ENCODE measurements around the gene AGPAT2. TPM values are rescaled to one million over a fixed set of nuclear protein-coding genes. Genes with fewer than 3 reads are reported as not detected.

AGPAT2 gene
- total RNA-seq, 1 experiment from 2014 or later: 40.2 TPM

DNA sequence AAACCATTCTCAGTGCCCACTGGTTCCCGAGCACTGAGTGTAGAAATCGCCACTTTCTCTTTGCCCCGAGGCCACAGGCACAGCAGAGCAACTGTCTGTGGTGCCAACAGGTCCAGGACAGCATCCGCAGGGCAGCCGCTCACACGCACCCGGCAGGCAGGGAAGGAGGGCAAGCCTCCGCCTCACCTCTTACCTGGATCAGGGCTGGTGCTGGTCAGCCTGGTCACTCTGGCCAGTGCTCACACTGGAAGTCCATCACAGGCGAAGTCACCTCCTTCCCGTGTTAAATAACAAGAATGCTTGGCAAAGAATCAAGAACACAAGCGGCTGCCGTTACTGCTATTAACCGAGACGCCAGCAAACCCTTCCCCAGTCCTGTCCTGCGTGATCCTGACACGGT is 38.9 kb upstream of the AGPAT2 start (continued):
- TF ChIP-seq ZNF396 (CRISPR knock-in tag; IDR thresholded peaks at IDR 0.05; ENCODE audit: borderline replicate concordance) (no peak), SP1 (CRISPR knock-in tag; conservative IDR thresholded peaks at IDR 0.05) (no peak)

DNA sequence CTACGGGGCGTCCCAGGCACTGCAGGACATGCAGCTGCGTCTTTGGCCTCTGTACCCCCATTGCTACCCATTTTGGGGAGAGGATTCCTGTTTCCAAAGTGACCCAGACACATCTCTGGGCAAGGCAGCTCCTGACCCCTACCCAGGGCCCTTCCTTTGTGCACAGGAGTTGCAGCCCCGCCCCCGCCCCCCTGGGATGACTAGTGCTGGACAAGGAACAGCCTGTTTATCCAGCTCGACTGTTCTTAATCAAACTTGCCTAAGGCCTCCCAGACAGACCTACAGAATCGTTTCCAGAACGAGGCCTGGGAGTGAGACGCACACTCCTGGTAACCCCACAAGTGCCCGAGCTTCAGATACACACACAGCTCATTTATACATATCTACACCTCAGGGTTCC is 38.4 kb upstream of the AGPAT2 start:
- H3K36me3 Mint-ChIP-seq: peaks cover 39% of the 10 kb centered on the region
- ChIA-PET CTCF (interaction anchor here (0.7 kb wide), 1 partner anchor 496 kb away, joined by 5 read pairs; the partner anchor contains the start of gene RNF208), POLR2A (no interaction called here)
- TF ChIP-seq, protein P1, sequence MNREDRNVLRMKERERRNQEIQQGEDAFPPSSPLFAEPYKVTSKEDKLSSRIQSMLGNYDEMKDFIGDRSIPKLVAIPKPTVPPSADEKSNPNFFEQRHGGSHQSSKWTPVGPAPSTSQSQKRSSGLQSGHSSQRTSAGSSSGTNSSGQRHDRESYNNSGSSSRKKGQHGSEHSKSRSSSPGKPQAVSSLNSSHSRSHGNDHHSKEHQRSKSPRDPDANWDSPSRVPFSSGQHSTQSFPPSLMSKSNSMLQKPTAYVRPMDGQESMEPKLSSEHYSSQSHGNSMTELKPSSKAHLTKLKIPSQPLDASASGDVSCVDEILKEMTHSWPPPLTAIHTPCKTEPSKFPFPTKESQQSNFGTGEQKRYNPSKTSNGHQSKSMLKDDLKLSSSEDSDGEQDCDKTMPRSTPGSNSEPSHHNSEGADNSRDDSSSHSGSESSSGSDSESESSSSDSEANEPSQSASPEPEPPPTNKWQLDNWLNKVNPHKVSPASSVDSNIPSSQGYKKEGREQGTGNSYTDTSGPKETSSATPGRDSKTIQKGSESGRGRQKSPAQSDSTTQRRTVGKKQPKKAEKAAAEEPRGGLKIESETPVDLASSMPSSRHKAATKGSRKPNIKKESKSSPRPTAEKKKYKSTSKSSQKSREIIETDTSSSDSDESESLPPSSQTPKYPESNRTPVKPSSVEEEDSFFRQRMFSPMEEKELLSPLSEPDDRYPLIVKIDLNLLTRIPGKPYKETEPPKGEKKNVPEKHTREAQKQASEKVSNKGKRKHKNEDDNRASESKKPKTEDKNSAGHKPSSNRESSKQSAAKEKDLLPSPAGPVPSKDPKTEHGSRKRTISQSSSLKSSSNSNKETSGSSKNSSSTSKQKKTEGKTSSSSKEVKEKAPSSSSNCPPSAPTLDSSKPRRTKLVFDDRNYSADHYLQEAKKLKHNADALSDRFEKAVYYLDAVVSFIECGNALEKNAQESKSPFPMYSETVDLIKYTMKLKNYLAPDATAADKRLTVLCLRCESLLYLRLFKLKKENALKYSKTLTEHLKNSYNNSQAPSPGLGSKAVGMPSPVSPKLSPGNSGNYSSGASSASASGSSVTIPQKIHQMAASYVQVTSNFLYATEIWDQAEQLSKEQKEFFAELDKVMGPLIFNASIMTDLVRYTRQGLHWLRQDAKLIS (CRISPR knock-in tag; IDR thresholded peaks at IDR 0.05; ENCODE audit: borderline replicate concordance): no peak
- TF ChIP-seq JUN (CRISPR knock-in tag; IDR thresholded peaks at IDR 0.05): no peak
- TF ChIP-seq, protein P2, sequence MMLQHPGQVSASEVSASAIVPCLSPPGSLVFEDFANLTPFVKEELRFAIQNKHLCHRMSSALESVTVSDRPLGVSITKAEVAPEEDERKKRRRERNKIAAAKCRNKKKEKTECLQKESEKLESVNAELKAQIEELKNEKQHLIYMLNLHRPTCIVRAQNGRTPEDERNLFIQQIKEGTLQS (CRISPR knock-in tag; conservative IDR thresholded peaks at IDR 0.05): 0 out of 2 replicates have a peak, but pooled peaks have one; percentile 15
- no peak for TF ChIP-seq SMAD4 (CRISPR knock-in tag; IDR thresholded peaks at IDR 0.05)
- TF ChIP-seq RELA (CRISPR knock-in tag; IDR thresholded peaks at IDR 0.05; ENCODE audit: borderline replicate concordance): no peak
- no peak for TF ChIP-seq KAT7 (CRISPR knock-in tag; IDR thresholded peaks at IDR 0.05; ENCODE audit: borderline replicate concordance)
- no peaks in the 10 kb centered on the region for H3K9me3 Mint-ChIP-seq
- peak overlapping the region; percentile 63 for H3K27ac Mint-ChIP-seq
- no peak for ATAC-seq
- DNase-seq (ENCODE audit: low spot score): no peak
- peaks cover 17% of the 10 kb centered on the region for H3K4me1 Mint-ChIP-seq
- H3K27me3 Mint-ChIP-seq (ENCODE audit: low read depth): no peaks in the 10 kb centered on the region
- peak overlapping the region; percentile 99 for H3K4me3 Mint-ChIP-seq

DNA sequence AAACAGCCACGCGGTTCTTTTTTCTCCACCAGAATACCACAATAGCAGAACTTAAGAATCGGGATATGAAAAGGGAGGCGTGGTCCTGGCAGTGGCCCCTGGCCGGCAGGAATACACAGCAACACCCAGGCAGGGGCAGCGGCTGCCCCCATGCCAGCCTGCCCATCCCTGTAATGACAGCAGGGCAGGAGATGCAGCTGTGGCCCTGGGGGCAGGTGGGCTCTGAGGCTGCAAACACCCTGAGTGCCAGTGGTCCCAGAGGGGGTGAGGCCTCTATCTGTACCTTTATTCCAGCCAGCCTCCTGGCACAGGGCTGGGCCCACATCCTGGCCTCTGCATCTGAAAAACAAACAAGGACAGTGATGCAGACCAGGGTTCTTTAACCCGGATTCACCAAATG is 37.5 kb upstream of the AGPAT2 start:
- ChIA-PET POLR2A (no interaction called here), CTCF (no interaction called here)
- TF ChIP-seq, protein P3, sequence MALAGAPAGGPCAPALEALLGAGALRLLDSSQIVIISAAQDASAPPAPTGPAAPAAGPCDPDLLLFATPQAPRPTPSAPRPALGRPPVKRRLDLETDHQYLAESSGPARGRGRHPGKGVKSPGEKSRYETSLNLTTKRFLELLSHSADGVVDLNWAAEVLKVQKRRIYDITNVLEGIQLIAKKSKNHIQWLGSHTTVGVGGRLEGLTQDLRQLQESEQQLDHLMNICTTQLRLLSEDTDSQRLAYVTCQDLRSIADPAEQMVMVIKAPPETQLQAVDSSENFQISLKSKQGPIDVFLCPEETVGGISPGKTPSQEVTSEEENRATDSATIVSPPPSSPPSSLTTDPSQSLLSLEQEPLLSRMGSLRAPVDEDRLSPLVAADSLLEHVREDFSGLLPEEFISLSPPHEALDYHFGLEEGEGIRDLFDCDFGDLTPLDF (CRISPR knock-in tag; IDR thresholded peaks at IDR 0.05): no peak
- TF ChIP-seq NFATC4 (CRISPR knock-in tag; IDR thresholded peaks at IDR 0.05) (no peak), NR1H2 (CRISPR knock-in tag; IDR thresholded peaks at IDR 0.05) (no peak), SMAD3 (CRISPR knock-in tag; IDR thresholded peaks at IDR 0.05; ENCODE audit: borderline replicate concordance) (no peak), OVOL2 (CRISPR knock-in tag; IDR thresholded peaks at IDR 0.05; ENCODE audit: borderline replicate concordance) (no peak)
- TF ChIP-seq, protein P4, sequence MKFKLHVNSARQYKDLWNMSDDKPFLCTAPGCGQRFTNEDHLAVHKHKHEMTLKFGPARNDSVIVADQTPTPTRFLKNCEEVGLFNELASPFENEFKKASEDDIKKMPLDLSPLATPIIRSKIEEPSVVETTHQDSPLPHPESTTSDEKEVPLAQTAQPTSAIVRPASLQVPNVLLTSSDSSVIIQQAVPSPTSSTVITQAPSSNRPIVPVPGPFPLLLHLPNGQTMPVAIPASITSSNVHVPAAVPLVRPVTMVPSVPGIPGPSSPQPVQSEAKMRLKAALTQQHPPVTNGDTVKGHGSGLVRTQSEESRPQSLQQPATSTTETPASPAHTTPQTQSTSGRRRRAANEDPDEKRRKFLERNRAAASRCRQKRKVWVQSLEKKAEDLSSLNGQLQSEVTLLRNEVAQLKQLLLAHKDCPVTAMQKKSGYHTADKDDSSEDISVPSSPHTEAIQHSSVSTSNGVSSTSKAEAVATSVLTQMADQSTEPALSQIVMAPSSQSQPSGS (CRISPR knock-in tag; IDR thresholded peaks at IDR 0.05; ENCODE audit: borderline replicate concordance, low read depth): no peak
- no peak for ATAC-seq
- DNase-seq (ENCODE audit: low spot score): no peak
- no peak overlapping the region for H3K4me3 Mint-ChIP-seq
- peaks cover 39% of the 10 kb centered on the region for H3K36me3 Mint-ChIP-seq
- peak overlapping the region; percentile 80; the same call in 1 of the 2 replicates for H3K27ac Mint-ChIP-seq
- H3K9me3 Mint-ChIP-seq: no peaks in the 10 kb centered on the region
- H3K27me3 Mint-ChIP-seq (ENCODE audit: low read depth): no peaks in the 10 kb centered on the region
- peaks cover 17% of the 10 kb centered on the region for H3K4me1 Mint-ChIP-seq

DNA sequence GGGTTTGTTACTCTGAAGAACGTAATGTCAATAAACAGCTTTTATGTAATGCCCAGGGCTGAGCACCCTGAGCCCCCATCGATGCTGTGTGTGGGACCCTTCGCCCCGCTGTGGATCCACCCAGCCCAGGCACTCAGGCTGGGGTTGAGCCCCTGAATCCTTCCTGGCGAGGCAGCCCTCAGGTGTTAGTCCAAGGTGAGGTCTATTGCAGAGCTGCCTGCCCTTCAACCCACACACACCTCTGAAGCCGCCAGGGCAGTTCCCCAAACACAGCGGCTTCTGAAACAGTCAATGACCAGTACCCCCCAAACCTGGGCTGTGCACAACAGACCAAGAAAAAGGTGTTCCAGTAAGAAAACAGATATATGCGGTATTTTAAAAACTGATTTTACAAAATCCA is 36.7 kb upstream of the AGPAT2 start:
- Mint-ChIP-seq H3K4me3 (no peak overlapping the region), H3K27ac (0 out of 2 replicates have a peak overlapping the region, but pooled peaks have one; percentile 60), H3K9me3 (no peaks in the 10 kb centered on the region), H3K27me3 (ENCODE audit: low read depth) (no peaks in the 10 kb centered on the region), H3K36me3 (peaks cover 39% of the 10 kb centered on the region), H3K4me1 (peaks cover 17% of the 10 kb centered on the region)
- TF ChIP-seq, protein P5, sequence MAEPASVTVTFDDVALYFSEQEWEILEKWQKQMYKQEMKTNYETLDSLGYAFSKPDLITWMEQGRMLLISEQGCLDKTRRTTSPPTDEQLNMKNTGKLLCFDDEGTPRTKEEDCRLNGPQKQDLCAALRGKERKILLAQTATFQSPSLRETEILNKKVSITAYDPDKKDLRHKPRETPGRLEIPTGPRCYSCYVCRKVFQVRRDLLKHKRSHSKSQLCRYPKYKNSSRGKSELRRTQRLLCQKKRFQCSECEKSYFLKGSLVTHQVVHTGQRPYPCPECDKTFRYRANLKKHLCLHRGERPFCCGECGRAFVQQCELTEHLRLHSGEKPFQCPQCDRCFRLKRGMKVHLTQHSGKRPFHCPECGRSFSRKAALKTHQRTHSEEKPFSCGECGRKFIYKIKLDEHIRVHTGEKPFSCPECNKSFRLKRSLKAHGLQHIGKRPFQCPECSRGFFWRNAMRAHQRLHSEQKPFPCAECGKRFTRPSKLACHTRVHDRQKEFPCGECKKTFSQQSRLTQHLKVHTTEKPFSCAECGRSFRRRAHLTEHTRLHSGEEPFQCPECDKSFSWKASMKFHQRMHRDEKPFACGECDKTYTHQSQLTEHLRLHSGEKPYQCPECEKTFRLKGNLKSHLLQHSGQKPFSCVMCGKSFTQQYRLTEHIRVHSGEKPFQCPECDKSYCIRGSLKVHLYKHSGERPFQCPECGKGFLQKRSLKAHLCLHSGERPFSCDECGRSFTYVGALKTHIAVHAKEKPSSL (CRISPR knock-in tag; conservative IDR thresholded peaks at IDR 0.05): peak; percentile 36; the same call in 1 of the 2 replicates
- peak; percentile 65; the same call in 1 of the 2 replicates for TF ChIP-seq NFATC4 (CRISPR knock-in tag; IDR thresholded peaks at IDR 0.05)
- TF ChIP-seq, protein P6, sequence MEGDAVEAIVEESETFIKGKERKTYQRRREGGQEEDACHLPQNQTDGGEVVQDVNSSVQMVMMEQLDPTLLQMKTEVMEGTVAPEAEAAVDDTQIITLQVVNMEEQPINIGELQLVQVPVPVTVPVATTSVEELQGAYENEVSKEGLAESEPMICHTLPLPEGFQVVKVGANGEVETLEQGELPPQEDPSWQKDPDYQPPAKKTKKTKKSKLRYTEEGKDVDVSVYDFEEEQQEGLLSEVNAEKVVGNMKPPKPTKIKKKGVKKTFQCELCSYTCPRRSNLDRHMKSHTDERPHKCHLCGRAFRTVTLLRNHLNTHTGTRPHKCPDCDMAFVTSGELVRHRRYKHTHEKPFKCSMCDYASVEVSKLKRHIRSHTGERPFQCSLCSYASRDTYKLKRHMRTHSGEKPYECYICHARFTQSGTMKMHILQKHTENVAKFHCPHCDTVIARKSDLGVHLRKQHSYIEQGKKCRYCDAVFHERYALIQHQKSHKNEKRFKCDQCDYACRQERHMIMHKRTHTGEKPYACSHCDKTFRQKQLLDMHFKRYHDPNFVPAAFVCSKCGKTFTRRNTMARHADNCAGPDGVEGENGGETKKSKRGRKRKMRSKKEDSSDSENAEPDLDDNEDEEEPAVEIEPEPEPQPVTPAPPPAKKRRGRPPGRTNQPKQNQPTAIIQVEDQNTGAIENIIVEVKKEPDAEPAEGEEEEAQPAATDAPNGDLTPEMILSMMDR (IDR thresholded peaks at IDR 0.05): no peak
- ChIA-PET CTCF (interaction anchor here (0.5 to 1.2 kb wide), 2 partner anchors 53 to 119 kb away, joined by 3 to 5 read pairs; no protein-coding TSS in a partner anchor), POLR2A (interaction anchor here (1.0 to 1.5 kb wide), 2 partner anchors 9 to 10 kb away, joined by 4 read pairs; no protein-coding TSS in a partner anchor)
- no peak for DNase-seq (ENCODE audit: low spot score)
- ATAC-seq: no peak

All from WTC11 (cell line).